AG04450 (cell line): ENCODE results near the gene TNMD. TPM values are rescaled to one million over a fixed set of nuclear protein-coding genes. Genes with fewer than 3 reads are reported as not detected.

Experiments used
- CTCF ChIA-PET: fragments of 300-600, 350-600 bp; formaldehyde crosslinking; extraction: SDS; loops from one replicate; lab custom pipeline; 2022; ENCODE audit warnings: antibody characterized with exemption, inconsistent platforms; lab: Charles Lee
- POLR2A ChIA-PET: fragments of 350-600 bp; formaldehyde crosslinking; extraction: SDS; loops from one replicate; lab custom pipeline; 2021; ENCODE audit warnings: antibody characterized with exemption, inconsistent platforms; lab: Yijun Ruan, JAX
- DNase-seq: peaks from one replicate; pipeline ENCODE4 v3.0.0-alpha.2; 2011; ENCODE audit warnings: low read depth, low spot score
- H3K27ac ChIP-seq: one replicate; pipeline ENCODE4 v1.5.1; 2012; ENCODE audit warnings: low read depth, low read length, control low read depth
- H3K27me3 ChIP-seq: one replicate; pipeline ENCODE4 v1.6.0; 2012; ENCODE audit warnings: low read length; ENCODE audit not compliant: control insufficient read depth, insufficient read depth
- H3K4me3 ChIP-seq: 2 replicates; pipeline ENCODE4 v1.5.1; 2011; ENCODE audit warnings: mild to moderate bottlenecking, low read depth, low read length, control low read depth
- H3K9me3 ChIP-seq: 2 replicates; pipeline ENCODE4 v1.5.1; 2012; ENCODE audit warnings: low read length; ENCODE audit not compliant: control insufficient read depth, insufficient read depth
- CTCF ChIP-seq: IDR thresholded peaks from 2 replicates; pipeline ENCODE4 v1.5.1; 2011; ENCODE audit warnings: low read depth, low read length, control low read depth, inconsistent platforms
- polyA plus RNA-seq: library from polyadenylated mRNA; depleted of rRNA; stranded (reverse); fragments of >200 nt; gene quantifications from 2 replicates; pipeline ENCODE4 v1.2.3, GENCODE V29; 2011; rRNA removed

The TNMD gene
- polyA plus RNA-seq, 1 experiment: not detected

DNA sequence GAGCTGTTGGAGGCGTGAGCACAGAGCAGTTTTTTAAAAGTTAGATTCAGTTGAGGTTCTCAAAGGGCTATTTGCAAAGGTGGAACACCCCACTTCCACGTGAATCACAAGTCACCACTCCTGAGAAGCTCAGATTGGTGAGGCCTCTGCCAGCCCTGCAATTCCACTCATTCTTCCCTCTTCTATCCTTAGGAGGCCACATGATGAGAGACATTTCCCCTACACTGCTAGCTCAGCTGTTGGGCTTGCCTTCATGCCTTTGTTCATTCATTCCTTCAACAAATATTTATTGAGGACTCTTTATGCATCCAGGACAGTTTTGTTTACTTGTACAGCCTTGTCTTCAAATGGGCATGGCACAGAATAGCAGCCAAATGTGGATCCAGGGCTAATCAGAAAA lies 63.0 kb downstream of the TNMD start:
- DNase-seq: no peak
- CTCF ChIA-PET: interaction anchor here (0.5 to 5.5 kb wide), 5 partner anchors 11 to 136 kb away, joined by 3 to 47 read pairs (median 3); partner anchors contain the start of gene TSPAN6
- peak overlapping the region; percentile 52 for H3K27ac ChIP-seq

GRCh38 chrX:100648458-100649417 lies 64.0 kb downstream of the TNMD start:
- H3K9me3 ChIP-seq: no peaks in the 10 kb centered on the region
- DNase-seq: peak; percentile 55
- H3K27me3 ChIP-seq: no peaks in the 10 kb centered on the region
- TF ChIP-seq CTCF: no peak
- POLR2A ChIA-PET: interaction anchor here (0.8 to 1.9 kb wide), 4 partner anchors 12 to 36 kb away, joined by 4 to 11 read pairs (median 4); partner anchors contain the start of gene TSPAN6
- peak overlapping the region; percentile 32; the same call in 1 of the 2 replicates for H3K4me3 ChIP-seq
- peak overlapping the region; percentile 94 for H3K27ac ChIP-seq
- CTCF ChIA-PET: interaction anchor here (0.6 to 5.5 kb wide), 5 partner anchors 12 to 137 kb away, joined by 3 to 47 read pairs (median 6); partner anchors contain the start of gene TSPAN6

More for the DNA sequence above, 63.0 kb downstream of the TNMD start:
- no peak for TF ChIP-seq CTCF
- POLR2A ChIA-PET: no interaction called here
- no peaks in the 10 kb centered on the region for H3K27me3 ChIP-seq
- no peaks in the 10 kb centered on the region for H3K9me3 ChIP-seq
- no peak overlapping the region for H3K4me3 ChIP-seq

Other genes starting within 250 kb of the TNMD start
- gene PCDH19, start 174.7 kb upstream of the TNMD start, polyA plus RNA-seq: 0.01 and 0.02 TPM in 2 replicates
- gene TSPAN6, start 51.9 kb downstream of the TNMD start, polyA plus RNA-seq: 38.4 and 49.1 TPM in 2 replicates
- gene SRPX2, start 59.3 kb downstream of the TNMD start, polyA plus RNA-seq: 87.1 and 92.9 TPM in 2 replicates
- gene SYTL4, start 147.2 kb downstream of the TNMD start, polyA plus RNA-seq: 4.3 and 5.3 TPM in 2 replicates
- gene CSTF2, start 235.5 kb downstream of the TNMD start, polyA plus RNA-seq: 22.0 and 22.3 TPM in 2 replicates